ENCODE results near the gene HOMER1. TPM values are rescaled to one million over a fixed set of nuclear protein-coding genes. Genes with fewer than 3 reads are reported as not detected.
A peak's percentile ranks its signal among the peaks of the same experiment; 100 is the strongest.

HOMER1 gene
- total RNA-seq, 1 donor from 2014 or later = 9.6 TPM

DNA sequence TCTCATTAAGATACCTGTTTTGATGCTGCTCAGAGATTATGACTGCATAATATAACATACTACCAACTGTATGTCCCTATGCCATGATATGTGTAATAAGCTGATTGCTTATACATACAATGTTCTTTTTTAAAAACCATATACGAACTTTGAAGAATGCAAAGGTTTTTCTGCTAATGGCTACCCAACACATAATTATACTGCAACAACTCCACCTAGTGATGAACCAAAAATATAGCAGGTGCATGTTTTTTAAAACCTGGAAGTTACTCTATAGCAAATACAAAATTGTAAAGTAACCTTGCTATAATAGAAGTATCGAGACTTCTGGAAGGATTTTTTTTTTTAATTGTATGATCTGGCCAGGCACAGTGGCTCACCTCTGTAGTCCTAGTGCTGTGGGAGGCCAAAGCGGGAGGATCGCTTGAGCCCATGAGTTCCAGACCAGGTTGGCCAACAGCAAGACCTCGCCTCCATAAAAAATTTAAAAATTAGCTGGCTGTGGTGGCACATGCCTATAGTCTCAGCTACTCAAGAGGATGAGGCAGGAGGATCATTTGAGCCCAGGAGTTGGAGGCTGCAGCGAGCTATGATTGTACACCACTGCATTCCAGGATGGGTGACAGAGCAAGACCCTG lies 49.1 kb downstream of the HOMER1 start:
- no peaks in the 10 kb centered on the region for H3K36me3 ChIP-seq (ENCODE audit: control insufficient read depth, insufficient read depth, low read length)
- no peak overlapping the region for H3K4me3 ChIP-seq (ENCODE audit: low read depth, low read length)
- no peaks in the 10 kb centered on the region for H3K27me3 ChIP-seq (ENCODE audit: control insufficient read depth, insufficient read depth, low read length)
- DNase-seq (ENCODE audit: low read depth) = no peak
- TF ChIP-seq, protein P1, sequence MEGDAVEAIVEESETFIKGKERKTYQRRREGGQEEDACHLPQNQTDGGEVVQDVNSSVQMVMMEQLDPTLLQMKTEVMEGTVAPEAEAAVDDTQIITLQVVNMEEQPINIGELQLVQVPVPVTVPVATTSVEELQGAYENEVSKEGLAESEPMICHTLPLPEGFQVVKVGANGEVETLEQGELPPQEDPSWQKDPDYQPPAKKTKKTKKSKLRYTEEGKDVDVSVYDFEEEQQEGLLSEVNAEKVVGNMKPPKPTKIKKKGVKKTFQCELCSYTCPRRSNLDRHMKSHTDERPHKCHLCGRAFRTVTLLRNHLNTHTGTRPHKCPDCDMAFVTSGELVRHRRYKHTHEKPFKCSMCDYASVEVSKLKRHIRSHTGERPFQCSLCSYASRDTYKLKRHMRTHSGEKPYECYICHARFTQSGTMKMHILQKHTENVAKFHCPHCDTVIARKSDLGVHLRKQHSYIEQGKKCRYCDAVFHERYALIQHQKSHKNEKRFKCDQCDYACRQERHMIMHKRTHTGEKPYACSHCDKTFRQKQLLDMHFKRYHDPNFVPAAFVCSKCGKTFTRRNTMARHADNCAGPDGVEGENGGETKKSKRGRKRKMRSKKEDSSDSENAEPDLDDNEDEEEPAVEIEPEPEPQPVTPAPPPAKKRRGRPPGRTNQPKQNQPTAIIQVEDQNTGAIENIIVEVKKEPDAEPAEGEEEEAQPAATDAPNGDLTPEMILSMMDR (IDR thresholded peaks at IDR 0.05; ENCODE audit: insufficient read depth, low read length, poor library complexity, severe bottlenecking) = peak; percentile 54

DNA sequence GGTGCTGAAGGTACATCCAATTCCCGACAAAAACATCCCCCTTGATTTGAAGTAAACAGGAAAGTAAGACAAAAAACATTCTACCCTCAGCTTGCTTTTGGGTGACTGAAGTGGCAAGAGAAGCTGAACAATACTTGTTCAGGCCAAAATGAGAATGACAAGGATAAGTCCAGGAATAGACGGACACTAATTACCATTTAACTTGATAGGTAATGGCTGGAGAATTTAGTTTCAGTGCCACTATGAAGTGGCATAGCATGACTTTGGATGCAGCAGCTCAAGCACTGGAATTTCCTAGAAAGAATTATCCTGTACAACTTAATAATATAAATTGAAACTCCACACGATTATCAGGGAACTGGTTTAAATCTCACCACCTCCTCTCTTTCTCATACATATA lies 49.7 kb downstream of the HOMER1 start:
- Histone ChIP-seq H3K4me3 (ENCODE audit: low read depth, low read length) (no peak overlapping the region), H3K27me3 (ENCODE audit: control insufficient read depth, insufficient read depth, low read length) (no peaks in the 10 kb centered on the region), H3K36me3 (ENCODE audit: control insufficient read depth, insufficient read depth, low read length) (no peaks in the 10 kb centered on the region)
- no peak for DNase-seq (ENCODE audit: low read depth)
- TF ChIP-seq, protein P1 (IDR thresholded peaks at IDR 0.05; ENCODE audit: insufficient read depth, low read length, poor library complexity, severe bottlenecking) = no peak

DNA sequence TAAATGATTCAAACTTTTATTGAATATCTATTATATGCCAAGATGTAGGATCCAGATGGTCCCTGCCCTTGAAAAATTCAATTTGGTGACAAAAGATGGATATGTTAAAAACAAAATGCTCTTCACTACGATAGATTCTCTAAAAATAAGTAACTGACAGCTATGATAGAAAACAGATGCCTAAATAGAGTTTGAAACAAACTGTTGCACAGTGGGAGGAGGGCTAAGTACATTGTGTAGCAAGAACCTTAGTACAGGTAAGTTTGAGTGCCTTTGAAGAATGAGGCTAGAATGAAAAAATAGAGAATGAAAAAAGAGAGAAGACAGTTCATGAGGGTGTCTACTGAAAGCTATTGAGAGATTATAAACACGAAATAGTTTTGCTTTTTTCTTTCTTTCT lies 54.3 kb downstream of the HOMER1 start:
- DNase-seq (ENCODE audit: low read depth) = no peak
- Histone ChIP-seq H3K27me3 (ENCODE audit: control insufficient read depth, insufficient read depth, low read length) (no peaks in the 10 kb centered on the region), H3K4me3 (ENCODE audit: low read depth, low read length) (no peak overlapping the region), H3K36me3 (ENCODE audit: control insufficient read depth, insufficient read depth, low read length) (peaks cover 1% of the 10 kb centered on the region)
- TF ChIP-seq, protein P1 (IDR thresholded peaks at IDR 0.05; ENCODE audit: insufficient read depth, low read length, poor library complexity, severe bottlenecking) = no peak

DNA sequence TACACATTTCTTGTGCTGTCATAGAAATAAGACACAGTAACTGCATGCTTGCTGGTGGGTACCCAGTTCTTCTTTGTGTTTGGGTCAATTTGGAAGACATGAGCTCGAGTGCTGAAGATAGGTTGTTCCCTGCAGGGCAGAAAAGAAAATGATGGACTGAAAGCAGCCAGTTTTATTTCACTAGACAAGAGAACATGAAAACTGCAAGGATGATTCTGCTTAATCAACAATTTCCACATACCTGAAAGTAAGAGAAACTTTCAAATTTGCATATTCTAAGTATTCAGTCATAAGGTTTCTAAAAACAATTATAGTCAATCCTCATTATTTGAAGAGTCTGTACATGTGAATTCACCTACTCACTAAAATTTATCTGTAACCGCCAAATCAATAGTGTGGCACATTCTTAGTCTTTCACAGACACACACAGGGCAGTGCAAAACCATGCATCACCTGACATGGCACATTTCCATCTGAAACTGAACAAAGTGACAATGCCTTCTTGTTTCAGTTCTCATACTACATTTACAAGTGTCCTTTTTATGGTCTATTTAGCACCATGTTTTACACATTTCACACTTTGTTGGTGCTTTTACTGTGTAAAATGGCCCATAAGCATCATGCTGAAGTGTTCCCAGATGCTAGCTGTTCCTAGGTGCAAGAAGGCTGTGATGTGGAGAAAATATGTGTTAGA lies 56.9 kb downstream of the HOMER1 start:
- no peak for DNase-seq (ENCODE audit: low read depth)
- Histone ChIP-seq H3K27me3 (ENCODE audit: control insufficient read depth, insufficient read depth, low read length) (no peaks in the 10 kb centered on the region), H3K36me3 (ENCODE audit: control insufficient read depth, insufficient read depth, low read length) (peaks cover 1% of the 10 kb centered on the region), H3K4me3 (ENCODE audit: low read depth, low read length) (no peak overlapping the region)
- TF ChIP-seq, protein P1 (IDR thresholded peaks at IDR 0.05; ENCODE audit: insufficient read depth, low read length, poor library complexity, severe bottlenecking) = no peak

DNA sequence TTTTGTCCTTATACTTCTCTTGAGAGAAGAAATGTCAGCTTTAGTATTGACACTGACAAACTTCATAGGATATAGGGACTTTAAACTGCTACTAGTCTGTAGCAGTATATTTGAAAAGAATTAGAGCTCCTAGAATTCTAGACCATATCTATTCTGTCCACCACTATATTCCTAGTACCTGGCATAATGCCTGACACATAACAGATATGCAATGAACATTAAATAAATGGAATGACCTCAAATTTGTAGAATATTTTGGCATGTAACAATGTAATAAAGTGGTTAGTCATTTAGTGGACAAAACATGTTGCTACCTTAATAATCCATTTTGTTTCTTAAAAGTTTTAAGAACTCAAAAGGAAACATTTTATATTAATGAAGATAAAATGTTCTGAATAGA lies 57.5 kb downstream of the HOMER1 start:
- DNase-seq (ENCODE audit: low read depth) = no peak
- Histone ChIP-seq H3K36me3 (ENCODE audit: control insufficient read depth, insufficient read depth, low read length) (peaks cover 1% of the 10 kb centered on the region), H3K4me3 (ENCODE audit: low read depth, low read length) (no peak overlapping the region), H3K27me3 (ENCODE audit: control insufficient read depth, insufficient read depth, low read length) (no peaks in the 10 kb centered on the region)
- TF ChIP-seq, protein P1 (IDR thresholded peaks at IDR 0.05; ENCODE audit: insufficient read depth, low read length, poor library complexity, severe bottlenecking) = no peak
